GM12878 (cell line): ENCODE measurements around the gene CTNNA2. TPM values are rescaled to one million over a fixed set of nuclear protein-coding genes. Genes with fewer than 3 reads are reported as not detected.

Source experiments
- ATAC-seq: fragments of 200-7000 bp; cut with Tn5 transposase; 3 replicates; pipeline ENCODE4 v1.9.1; 2020; ENCODE audit warnings: mild to moderate bottlenecking, moderate library complexity
- BruUV-seq: library from RNA; stranded (reverse); fragments of 400-500 nt; replicated peaks from 2 replicates; lab custom pipeline; 2021; lab: Mats Ljungman, UMichigan
- CTCF ChIA-PET: fragments of 300-600 bp; sonication (Branson Sonifier 250); formaldehyde crosslinking; extraction: SDS; loops from one replicate; lab custom pipeline; 2021; ENCODE audit warnings: inconsistent platforms; lab: Yijun Ruan, JAX
- POLR2A ChIA-PET: fragments of 350-600 bp; formaldehyde crosslinking; extraction: SDS; loops from one replicate; lab custom pipeline; 2021; ENCODE audit warnings: inconsistent platforms; lab: Charles Lee
- RAD21 ChIA-PET: fragments of 300-600 bp; sonication (Branson Sonifier 250); formaldehyde crosslinking; loops from one replicate; lab custom pipeline; 2023; ENCODE audit warnings: antibody characterized with exemption; ENCODE audit not compliant: unreplicated experiment; lab: Charles Lee
- SMC1A ChIA-PET: fragments of 300-600 bp; sonication (Branson Sonifier 250); formaldehyde crosslinking; loops from one replicate; lab custom pipeline; 2023; ENCODE audit not compliant: unreplicated experiment, uncharacterized antibody; lab: Charles Lee
- DNase-seq: peaks from one replicate; pipeline ENCODE4 v3.0.0-alpha.2; 2011; ENCODE audit warnings: low read depth, low spot score
- FAIRE-seq: peaks from 3 replicates; lab custom pipeline; 2011; peaks lifted over from hg19 to GRCh38; lab: Jason Lieb, UNC
- H2AFZ ChIP-seq: 2 replicates; pipeline ENCODE4 v1.6.0; 2011; ENCODE audit warnings: low read depth, low read length, control low read depth; ENCODE audit not compliant: control insufficient read depth
- H3K27ac ChIP-seq: 2 replicates; pipeline ENCODE4 v1.5.1; 2011; ENCODE audit warnings: control low read depth; ENCODE audit not compliant: control insufficient read depth, insufficient read depth
- H3K27me3 ChIP-seq, 2 experiments: replicated peaks in 1 of 2; 2 replicates each; pipeline versions ENCODE4 v1.6.0 to v1.6.1; 2011; ENCODE audit warnings: low read length in 1 of 2; ENCODE audit not compliant: control insufficient read depth in 2 of 2, insufficient read depth in 2 of 2
- H3K36me3 ChIP-seq, 2 experiments: 2 replicates each; pipeline ENCODE4 v1.5.1; 2011; ENCODE audit warnings: low read length in 1 of 2; ENCODE audit not compliant: control insufficient read depth in 2 of 2, insufficient read depth in 2 of 2
- H3K4me1 ChIP-seq: 2 replicates; pipeline ENCODE4 v1.6.1; 2011; ENCODE audit warnings: mild to moderate bottlenecking, low read length, moderate library complexity, mixed read lengths; ENCODE audit not compliant: control insufficient read depth, insufficient read depth
- H3K4me2 ChIP-seq: 2 replicates; pipeline ENCODE4 v1.6.0; 2011; ENCODE audit warnings: control low read depth; ENCODE audit not compliant: control insufficient read depth, insufficient read depth
- H3K4me3 ChIP-seq: fragments of 200-600 bp; sonication (generic); 2 replicates; pipeline ENCODE4 v1.5.1; 2016
- H3K79me2 ChIP-seq: 2 replicates; pipeline ENCODE4 v1.6.0; 2011; ENCODE audit warnings: low read length; ENCODE audit not compliant: control insufficient read depth, insufficient read depth
- H3K9ac ChIP-seq: 2 replicates; pipeline ENCODE4 v1.8.0; 2011; ENCODE audit warnings: low read length, control low read depth, mixed read lengths; ENCODE audit not compliant: control insufficient read depth, insufficient read depth
- H3K9me3 ChIP-seq: replicated peaks from 3 replicates; pipeline ENCODE4 v1.5.1; 2011; ENCODE audit warnings: mild to moderate bottlenecking, low read length; ENCODE audit not compliant: control insufficient read depth, insufficient read depth
- H4K20me1 ChIP-seq: 2 replicates; pipeline ENCODE4 v1.6.0; 2011; ENCODE audit not compliant: control insufficient read depth, insufficient read depth
- ATF3 ChIP-seq: IDR thresholded peaks from 2 replicates; pipeline ENCODE4 v1.6.1; 2011; ENCODE audit warnings: low read depth, mild to moderate bottlenecking, low read length, moderate library complexity, borderline replicate concordance; ENCODE audit errors: extremely low read depth
- CBX5 ChIP-seq: sonication (generic); IDR thresholded peaks from 2 replicates; pipeline ENCODE4 v1.6.1; 2016; ENCODE audit warnings: low read depth, moderate library complexity, mild to moderate bottlenecking, inconsistent platforms
- CEBPB ChIP-seq, 2 experiments: fragments of 150-350 bp in 1 of 2; IDR thresholded peaks; 2 replicates each; pipeline ENCODE4 v1.6.1; 2012 to 2014; ENCODE audit warnings: low read depth in 2 of 2, low read length in 2 of 2, borderline replicate concordance in 1 of 2, inconsistent platforms in 1 of 2
- DPF2 ChIP-seq: fragments of 450-650 bp; IDR thresholded peaks from 2 replicates; pipeline ENCODE4 v1.6.1; 2017; ENCODE audit warnings: mild to moderate bottlenecking
- EED ChIP-seq: sonication (generic); IDR thresholded peaks from 2 replicates; pipeline ENCODE4 v1.6.1; 2016; ENCODE audit warnings: antibody characterized with exemption, low read depth
- FOXM1 ChIP-seq: IDR thresholded peaks from 2 replicates; pipeline ENCODE4 v1.6.1; 2012; ENCODE audit warnings: low read depth, mild to moderate bottlenecking, inconsistent platforms, low read length, moderate library complexity
- IRF4 ChIP-seq: IDR thresholded peaks from 2 replicates; pipeline ENCODE4 v1.6.1; 2011; ENCODE audit warnings: low read depth, low read length
- NFYA ChIP-seq: IDR thresholded peaks from 2 replicates; pipeline ENCODE4 v1.6.1; 2011; ENCODE audit warnings: low read depth, mild to moderate bottlenecking, low read length, improper control_type of control experiment, borderline replicate concordance
- PAX8 ChIP-seq: fragments of 450-650 bp; IDR thresholded peaks from 2 replicates; pipeline ENCODE4 v1.6.1; 2017; ENCODE audit warnings: mild to moderate bottlenecking, moderate library complexity
- SREBF1 ChIP-seq: IDR thresholded peaks from 2 replicates; pipeline ENCODE4 v1.6.1; 2012; ENCODE audit warnings: mild to moderate bottlenecking, low read length
- WRNIP1 ChIP-seq: IDR thresholded peaks from 2 replicates; pipeline ENCODE4 v1.6.1; 2011; ENCODE audit warnings: low read depth, low read length, improper control_type of control experiment, borderline replicate concordance
- ZNF274 ChIP-seq: IDR thresholded peaks from one replicate; pipeline ENCODE4 v1.8.0; 2011; ENCODE audit not compliant: insufficient read length, insufficient read depth
- in situ Hi-C: fragments of 300-500 bp; cut with MboI; formaldehyde crosslinking; loops from 9 replicates; pipeline ENCODE4 v1.14.3; 2018; ENCODE audit warnings: mixed read lengths
- intact Hi-C: fragments of 100-400 bp; cut with micrococcal nuclease; formaldehyde crosslinking; loops from one replicate; pipeline ENCODE4 v1.14.2; 2022; ENCODE audit not compliant: unreplicated experiment
- polyA plus RNA-seq, 11 experiments: library from polyadenylated mRNA; depleted of rRNA in 4 of 11; unstranded in 6 of 11; stranded (reverse) in 5 of 11; fragments of >200 nt; fragmentation: Nextera tagmentation in 4 of 11; fragmentation: Illumina TruSeq in 1 of 11; extraction: Ambion mirVana in 4 of 11; extraction: Trizol in 1 of 11; gene quantifications; 1 replicate in 1 of 11; 2 replicates in 10 of 11; pipeline versions ENCODE4 v1.2.1 to v1.2.3, GENCODE V29; 2011 to 2016; ENCODE audit warnings: inconsistent platforms in 2 of 11, missing spikeins in 2 of 11, low read depth in 1 of 11
- total RNA-seq, 4 experiments: library from RNA; depleted of rRNA in 3 of 4; stranded (reverse); fragments of >200 nt in 3 of 4; fragmentation: Illumina TruSeq in 1 of 4; extraction: Trizol in 1 of 4; gene quantifications; 2 replicates each; pipeline versions ENCODE4 v1.2.1 to v1.2.3, GENCODE V29; 2013 to 2021
- TF ChIP-seq, protein P1 (sequence below): fragments of 450-650 bp; IDR thresholded peaks from 2 replicates; pipeline ENCODE4 v1.6.1; 2017; ENCODE audit warnings: antibody characterized with exemption, mild to moderate bottlenecking, moderate library complexity

CTNNA2 gene
- total and polyA plus RNA-seq, 10 of the 15 experiments (the other 5 are each of a cell fraction or from before 2014, with no cell fraction given), result 2.4 to 36.2 (median 6.6) TPM

DNA sequence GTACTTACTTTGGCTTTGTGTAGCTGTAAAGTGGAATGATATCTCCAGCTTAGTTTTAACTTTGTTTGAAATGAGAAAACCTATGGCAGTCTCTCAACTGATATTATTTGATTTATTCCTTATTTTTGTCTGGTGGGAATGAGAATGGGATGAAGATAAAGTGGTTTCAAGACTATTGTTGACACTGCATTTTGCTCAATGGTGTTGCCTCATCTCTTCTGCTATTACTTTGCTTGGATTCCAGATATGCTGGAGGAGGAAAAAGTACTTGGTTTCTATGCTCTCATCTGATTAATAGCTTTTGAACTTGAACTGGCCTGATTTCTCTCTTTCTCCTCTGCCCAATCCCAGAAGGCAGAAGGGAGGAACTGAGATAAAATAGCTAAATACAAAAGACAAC lies 198.2 kb downstream of the CTNNA2 start:
- no peak for DNase-seq
- no peaks in the 10 kb centered on the region for H3K79me2 ChIP-seq
- no peak overlapping the region for H3K9ac ChIP-seq
- TF ChIP-seq ATF3 (no peak), NFYA (no peak), FOXM1 (no peak), EED (no peak), WRNIP1 (no peak), CBX5 (no peak), PAX8 (no peak), CEBPB (IDR thresholded peaks at IDR 0.05; ENCODE audit: borderline replicate concordance in 1 of 2, low read depth in 2 of 2, low read length in 2 of 2) (no peak), IRF4 (no peak), ZNF274 (no peak), SREBF1 (no peak), DPF2 (no peak)
- TF ChIP-seq, protein P1, sequence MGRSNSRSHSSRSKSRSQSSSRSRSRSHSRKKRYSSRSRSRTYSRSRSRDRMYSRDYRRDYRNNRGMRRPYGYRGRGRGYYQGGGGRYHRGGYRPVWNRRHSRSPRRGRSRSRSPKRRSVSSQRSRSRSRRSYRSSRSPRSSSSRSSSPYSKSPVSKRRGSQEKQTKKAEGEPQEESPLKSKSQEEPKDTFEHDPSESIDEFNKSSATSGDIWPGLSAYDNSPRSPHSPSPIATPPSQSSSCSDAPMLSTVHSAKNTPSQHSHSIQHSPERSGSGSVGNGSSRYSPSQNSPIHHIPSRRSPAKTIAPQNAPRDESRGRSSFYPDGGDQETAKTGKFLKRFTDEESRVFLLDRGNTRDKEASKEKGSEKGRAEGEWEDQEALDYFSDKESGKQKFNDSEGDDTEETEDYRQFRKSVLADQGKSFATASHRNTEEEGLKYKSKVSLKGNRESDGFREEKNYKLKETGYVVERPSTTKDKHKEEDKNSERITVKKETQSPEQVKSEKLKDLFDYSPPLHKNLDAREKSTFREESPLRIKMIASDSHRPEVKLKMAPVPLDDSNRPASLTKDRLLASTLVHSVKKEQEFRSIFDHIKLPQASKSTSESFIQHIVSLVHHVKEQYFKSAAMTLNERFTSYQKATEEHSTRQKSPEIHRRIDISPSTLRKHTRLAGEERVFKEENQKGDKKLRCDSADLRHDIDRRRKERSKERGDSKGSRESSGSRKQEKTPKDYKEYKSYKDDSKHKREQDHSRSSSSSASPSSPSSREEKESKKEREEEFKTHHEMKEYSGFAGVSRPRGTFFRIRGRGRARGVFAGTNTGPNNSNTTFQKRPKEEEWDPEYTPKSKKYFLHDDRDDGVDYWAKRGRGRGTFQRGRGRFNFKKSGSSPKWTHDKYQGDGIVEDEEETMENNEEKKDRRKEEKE, result no peak
- no peak overlapping the region for H3K4me3 ChIP-seq
- no peak overlapping the region for H3K4me2 ChIP-seq
- no TSS peak for BruUV-seq
- in situ Hi-C loops, result no loop called here
- H4K20me1 ChIP-seq, result no peaks in the 10 kb centered on the region
- FAIRE-seq, result no peak
- H3K9me3 ChIP-seq, result no peaks in the 10 kb centered on the region
- no peaks in the 10 kb centered on the region for H3K4me1 ChIP-seq
- no peak overlapping the region for H3K27ac ChIP-seq
- POLR2A ChIA-PET, result no interaction called here
- RAD21 ChIA-PET, result no interaction called here
- SMC1A ChIA-PET, result interaction anchor here (0.5 to 0.7 kb wide), 2 partner anchors 23 to 80 kb away, joined by 3 read pairs; no protein-coding TSS in a partner anchor
- no peak overlapping the region for H2AFZ ChIP-seq
- no peaks in the 10 kb centered on the region for H3K27me3 ChIP-seq
- no peaks in the 10 kb centered on the region for H3K36me3 ChIP-seq
- intact Hi-C loops, result no loop called here
- ATAC-seq, result no peak
- CTCF ChIA-PET, result interaction anchor here (1.4 kb wide), 1 partner anchor 14 kb away, joined by 4 read pairs; no protein-coding TSS in a partner anchor
